CD4-positive, alpha-beta T cell treated with Interleukin-17A for 4 hours (primary cell): ENCODE measurements around the gene ALPK3.

ENCODE experiments used
- DNase-seq: peaks from one replicate; pipeline ENCODE4 v3.0.0-alpha.2; 2020; ENCODE audit warnings: mixed read lengths

Gene ALPK3

DNA sequence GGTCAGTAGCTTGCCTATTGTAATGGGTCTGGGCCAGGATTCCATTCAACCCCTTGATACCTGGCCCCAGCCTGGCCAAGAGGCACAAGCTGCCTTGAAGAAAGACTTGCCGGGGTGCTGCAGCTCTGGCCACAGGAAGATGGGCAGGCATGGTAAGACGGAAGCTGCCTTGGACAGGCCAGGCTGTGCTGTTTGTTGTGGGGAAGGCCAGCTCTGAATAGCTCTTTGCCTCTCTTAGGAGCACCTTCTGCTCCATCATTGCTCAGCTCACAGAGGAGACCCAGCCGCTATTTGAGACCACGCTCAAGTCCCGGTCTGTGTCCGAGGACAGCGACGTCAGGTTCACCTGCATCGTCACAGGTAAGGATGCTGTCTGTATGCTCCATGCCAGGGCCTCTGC lies 10.1 kb downstream of the ALPK3 start:
- DNase-seq, result no peak

DNA sequence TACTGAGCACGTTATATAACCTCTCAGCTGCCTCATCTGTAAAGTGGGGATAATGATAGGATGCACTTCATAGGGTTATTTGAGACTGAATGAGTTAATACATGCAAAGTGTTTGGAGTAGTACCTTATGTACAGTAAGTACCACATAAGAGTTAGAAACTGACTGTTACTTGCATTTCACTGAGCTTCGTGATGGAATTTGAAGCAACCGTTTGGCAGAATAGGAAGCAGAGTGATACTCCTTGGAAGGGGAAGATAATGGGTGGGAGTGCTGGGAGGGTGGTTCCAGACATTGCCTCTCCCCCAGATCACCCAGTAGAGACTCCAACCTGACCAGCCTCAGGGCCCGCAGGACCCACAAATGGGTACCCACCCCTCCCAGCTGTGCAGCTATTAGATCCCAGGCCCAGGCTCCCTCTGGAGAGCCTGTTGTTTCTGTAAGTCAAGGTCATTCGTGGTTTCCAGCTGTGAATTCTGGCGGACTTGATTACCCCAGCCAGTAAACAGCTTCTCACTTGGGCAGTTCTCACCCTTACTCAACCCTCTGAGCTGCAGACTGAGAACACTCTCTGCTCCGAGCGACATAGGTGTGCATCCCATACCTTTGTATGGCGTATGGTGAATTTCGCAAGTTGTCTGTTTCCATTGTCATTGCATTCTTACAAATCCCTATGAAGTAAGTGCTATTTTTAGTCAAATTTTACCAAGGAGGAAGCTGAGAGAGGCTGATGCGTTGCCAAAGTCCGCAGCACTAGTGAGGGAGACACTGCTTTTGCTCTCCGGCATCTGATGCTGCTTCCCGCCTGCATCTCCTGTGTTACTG lies 11.1 kb downstream of the ALPK3 start:
- DNase-seq, result no peak

GRCh38 chr15:84829428-84829827 lies 12.3 kb downstream of the ALPK3 start:
- DNase-seq, result no peak

- DNase-seq, result no peak
These were observed 12.9 kb downstream of the ALPK3 start for GRCh38 chr15:84830036-84830435.

DNA sequence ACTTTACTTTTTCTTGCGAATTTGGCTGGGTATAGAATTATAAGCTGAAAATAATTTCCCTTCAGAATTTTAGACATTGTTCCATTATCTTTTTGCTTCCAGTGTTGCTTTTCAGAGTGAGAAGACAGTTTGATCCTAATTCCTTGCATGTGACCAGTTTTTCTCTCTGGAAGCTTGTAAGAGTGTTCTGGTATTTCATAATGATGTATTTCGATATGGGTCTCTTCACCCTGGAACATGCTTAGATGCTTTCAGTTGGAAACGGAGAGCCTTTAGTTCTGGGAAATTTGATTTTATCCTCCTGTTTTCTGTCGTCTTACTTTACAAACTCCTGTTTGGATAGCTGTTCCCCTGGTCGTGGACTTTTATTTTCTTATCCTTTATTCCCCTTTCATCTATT lies 13.9 kb downstream of the ALPK3 start:
- no peak for DNase-seq

DNA sequence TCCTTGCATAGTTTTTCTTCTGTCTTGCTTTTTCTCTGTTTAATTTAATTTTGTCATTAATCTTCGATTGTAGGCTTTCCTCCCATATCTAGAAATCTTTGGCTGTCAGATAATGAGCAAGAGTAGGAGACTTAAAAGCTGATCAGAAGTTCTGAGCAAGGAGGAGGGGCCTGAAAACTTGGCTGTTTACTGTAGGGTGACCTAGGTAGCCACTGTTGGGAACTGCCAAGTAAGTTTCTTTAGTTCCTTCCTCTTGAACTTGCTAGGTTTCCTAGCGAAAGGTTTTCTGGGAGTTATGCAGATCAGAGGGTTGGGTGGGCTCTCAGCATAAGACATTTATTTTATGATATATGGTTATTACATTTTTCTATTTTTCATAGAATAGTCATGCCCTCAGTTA lies 14.5 kb downstream of the ALPK3 start:
- no peak for DNase-seq

GRCh38 chr15:84832448-84833040 lies 15.4 kb downstream of the ALPK3 start:
- no peak for DNase-seq

DNA sequence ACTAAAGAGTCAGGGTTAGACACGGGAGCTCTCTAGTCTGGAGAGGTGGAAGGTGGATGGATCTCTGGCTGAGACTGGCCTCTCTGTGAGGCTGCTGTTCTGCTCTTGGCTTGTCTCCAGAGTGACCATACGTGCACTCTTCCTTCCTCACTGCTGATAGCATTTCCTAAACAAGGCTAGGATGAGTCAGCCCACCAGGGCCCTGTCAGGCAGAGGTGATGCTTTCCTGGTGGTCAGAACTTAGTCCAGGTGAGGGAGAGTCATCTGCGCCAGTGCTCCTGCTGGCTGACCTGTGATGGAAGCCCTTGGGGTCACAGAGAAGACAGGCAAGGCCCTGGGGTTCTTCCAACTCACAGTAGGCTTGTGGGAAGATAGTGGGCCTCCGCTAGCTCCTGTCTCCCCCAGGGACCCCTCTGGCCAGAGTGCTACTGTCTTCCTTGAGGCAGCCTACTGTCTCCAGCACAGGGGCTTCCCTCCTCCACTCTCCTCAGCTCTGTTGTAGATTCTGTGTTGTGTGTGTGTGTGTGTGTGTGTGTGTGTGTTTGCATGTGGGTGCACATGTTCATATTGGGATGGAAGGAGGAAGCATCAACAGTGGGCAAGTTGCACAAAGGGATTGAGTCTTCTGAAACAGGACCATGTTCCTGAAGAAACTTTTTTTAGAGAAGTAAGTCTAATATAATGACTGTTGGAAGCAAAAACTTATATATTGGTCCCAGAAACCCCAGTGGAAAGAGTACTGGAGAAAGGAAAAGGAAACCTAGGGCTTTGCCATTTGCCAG lies 16.5 kb downstream of the ALPK3 start:
- no peak for DNase-seq

DNA sequence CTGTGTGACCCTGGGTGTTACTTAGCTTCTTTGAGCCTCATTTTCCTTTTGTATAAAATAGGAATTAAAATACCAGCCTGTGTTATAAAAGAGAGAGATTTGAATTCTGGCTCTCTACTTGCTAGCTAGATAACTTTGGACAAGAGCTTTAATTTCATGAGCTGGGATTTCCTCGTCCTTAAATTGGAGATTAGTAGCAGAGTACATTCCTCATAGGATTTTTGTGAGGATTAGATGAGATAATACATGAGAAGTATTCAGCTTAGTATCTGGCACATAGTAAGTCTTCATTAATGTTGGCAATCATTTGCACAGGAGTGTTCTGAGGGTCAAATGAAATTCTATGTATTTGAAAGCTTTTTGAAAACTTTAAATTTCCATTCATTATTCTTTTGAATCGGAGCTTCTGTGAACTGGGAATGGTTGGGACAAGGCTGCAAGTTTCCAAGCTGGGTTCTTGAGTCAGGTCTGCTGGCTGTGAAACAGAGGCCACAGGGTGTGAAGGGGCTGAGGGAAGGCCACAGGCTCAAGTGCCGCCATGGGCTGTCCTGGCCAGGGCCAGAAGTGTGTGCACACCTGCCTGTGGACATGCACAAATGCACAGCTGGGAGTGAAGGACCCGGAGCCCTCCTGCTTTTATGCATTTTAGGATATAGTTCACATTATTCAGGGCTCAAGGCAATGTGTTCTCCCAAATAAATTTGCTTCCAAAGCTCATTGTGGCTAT lies 17.2 kb downstream of the ALPK3 start:
- DNase-seq, result no peak

GRCh38 chr15:84834969-84835368 lies 17.8 kb downstream of the ALPK3 start:
- no peak for DNase-seq

- DNase-seq, result no peak
These were observed 18.6 kb downstream of the ALPK3 start for GRCh38 chr15:84835661-84836337.

- no peak for DNase-seq
These were observed 19.7 kb downstream of the ALPK3 start for GRCh38 chr15:84836844-84837243.

DNA sequence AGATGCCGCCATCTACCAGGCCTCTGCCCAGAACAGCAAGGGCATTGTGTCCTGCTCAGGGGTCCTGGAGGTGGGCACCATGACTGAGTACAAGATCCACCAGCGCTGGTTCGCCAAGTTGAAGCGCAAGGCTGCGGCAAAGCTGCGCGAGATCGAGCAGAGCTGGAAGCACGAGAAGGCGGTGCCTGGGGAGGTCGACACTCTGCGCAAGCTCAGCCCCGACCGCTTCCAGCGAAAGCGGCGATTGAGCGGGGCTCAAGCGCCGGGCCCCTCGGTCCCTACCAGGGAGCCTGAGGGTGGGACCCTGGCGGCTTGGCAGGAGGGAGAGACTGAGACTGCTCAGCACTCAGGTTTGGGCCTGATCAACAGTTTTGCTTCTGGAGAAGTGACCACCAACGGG lies 22.6 kb downstream of the ALPK3 start:
- no peak for DNase-seq

- DNase-seq, result no peak
These were observed 23.1 kb downstream of the ALPK3 start for GRCh38 chr15:84840255-84840654.

GRCh38 chr15:84840741-84841429 lies 23.7 kb downstream of the ALPK3 start:
- no peak for DNase-seq

- no peak for DNase-seq
These were observed 25.6 kb downstream of the ALPK3 start for GRCh38 chr15:84842781-84843180.

- no peak for DNase-seq
These were observed 27.8 kb downstream of the ALPK3 start for GRCh38 chr15:84844964-84845363.

DNA sequence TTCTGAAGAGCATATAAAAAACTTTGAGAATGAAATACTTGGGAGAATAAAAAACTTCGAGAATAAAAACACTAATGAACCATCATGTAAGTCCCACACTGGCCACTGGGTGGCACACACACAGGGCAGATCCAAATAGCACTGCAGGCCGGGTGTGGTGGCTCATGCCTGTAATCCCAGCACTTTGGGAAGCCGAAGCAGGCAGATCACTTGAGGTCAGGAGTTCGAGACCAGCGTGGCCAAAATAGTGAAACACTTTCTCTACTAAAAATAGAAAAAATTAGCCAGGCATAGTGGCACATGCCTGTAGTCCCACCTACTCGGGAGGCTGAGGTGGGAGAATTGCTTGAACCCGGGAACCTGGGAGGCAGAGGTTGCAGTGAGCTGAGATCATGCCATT lies 28.5 kb downstream of the ALPK3 start:
- peak; percentile 52 for DNase-seq

- DNase-seq, result no peak
These were observed 29.1 kb downstream of the ALPK3 start for GRCh38 chr15:84846269-84846668.

GRCh38 chr15:84847382-84847781 lies 30.2 kb downstream of the ALPK3 start:
- DNase-seq, result no peak

DNA sequence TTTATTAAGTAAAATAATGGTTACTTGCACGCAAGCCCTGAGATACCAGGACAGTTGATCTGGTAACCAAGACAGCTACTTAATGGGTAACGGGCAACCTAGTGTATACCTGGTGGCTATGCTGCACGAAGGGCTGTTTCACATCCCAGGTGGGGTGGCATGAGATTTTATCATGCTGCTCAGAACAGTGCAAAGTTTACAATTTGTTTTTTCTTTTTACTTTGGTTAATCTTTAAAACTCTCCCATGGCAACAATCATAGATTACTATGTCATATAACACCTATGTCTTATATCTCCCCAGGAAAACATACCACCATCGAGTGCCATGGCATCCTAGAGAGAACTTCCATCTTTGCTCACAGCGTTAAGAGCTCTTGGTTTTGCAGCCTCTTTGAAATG lies 35.1 kb downstream of the ALPK3 start:
- no peak for DNase-seq

DNA sequence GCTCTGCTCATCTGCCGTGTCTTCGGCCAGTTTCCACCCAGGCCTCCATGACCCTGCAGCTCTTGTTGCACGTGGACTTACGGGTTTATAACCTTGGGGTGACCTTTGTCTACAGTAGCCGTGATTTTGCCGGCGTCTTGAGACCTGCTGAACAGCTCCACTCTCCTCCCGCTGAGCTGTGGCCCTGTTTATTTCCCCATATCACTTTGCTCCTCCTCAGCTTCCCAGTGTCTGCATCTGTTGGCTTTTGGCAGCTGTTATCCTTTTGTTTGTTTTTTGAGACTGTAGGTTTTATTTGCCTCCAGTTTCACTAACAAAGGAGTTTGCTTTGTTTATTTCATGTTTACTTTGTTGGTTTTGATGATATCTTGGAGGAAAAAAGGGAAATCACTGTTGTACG lies 38.0 kb downstream of the ALPK3 start:
- DNase-seq, result no peak
